PC-3 (cell line): ENCODE results near the gene TTC1. TPM values are rescaled to one million over a fixed set of nuclear protein-coding genes. Genes with fewer than 3 reads are reported as not detected.

ENCODE experiments used
- ATAC-seq: fragments of 200-7000 bp; cut with Tn5 transposase; 2 replicates; pipeline ENCODE4 v1.9.1; 2020; ENCODE audit warnings: mild to moderate bottlenecking, moderate library complexity
- BruUV-seq: library from RNA; stranded (reverse); fragments of 400-500 nt; replicated peaks from 2 replicates; lab custom pipeline; 2021; lab: Mats Ljungman, UMichigan
- CTCF ChIA-PET: fragments of 300-600 bp; sonication (Branson Sonifier 250); formaldehyde crosslinking; loops from one replicate; lab custom pipeline; 2022; ENCODE audit warnings: antibody characterized with exemption; lab: Charles Lee
- POLR2A ChIA-PET: fragments of 300-600 bp; sonication (Branson Sonifier 250); formaldehyde crosslinking; loops from one replicate; lab custom pipeline; 2022; ENCODE audit warnings: antibody characterized with exemption; ENCODE audit not compliant: unreplicated experiment; lab: Charles Lee
- DNase-seq: peaks from one replicate; pipeline ENCODE4 v3.0.0-alpha.2; 2015
- H2AFZ ChIP-seq: fragments of 300-600 bp; sonication (generic); 2 replicates; pipeline ENCODE4 v1.6.0; 2016; ENCODE audit warnings: antibody characterized with exemption, low read length
- H3F3A ChIP-seq: fragments of 300-600 bp; sonication (generic); one replicate; pipeline ENCODE4 v1.6.0; 2017; ENCODE audit warnings: antibody characterized with exemption, low read length, control low read depth, mild to moderate bottlenecking; ENCODE audit not compliant: unreplicated experiment
- H3K27ac ChIP-seq: fragments of 300-600 bp; sonication (generic); 2 replicates; pipeline ENCODE4 v1.5.1; 2016; ENCODE audit warnings: mild to moderate bottlenecking, low read length
- H3K27me3 ChIP-seq: fragments of 300-600 bp; sonication (generic); 2 replicates; pipeline ENCODE4 v1.6.1; 2016; ENCODE audit warnings: low read length, mixed read lengths
- H3K36me3 ChIP-seq: fragments of 300-600 bp; sonication (generic); 2 replicates; pipeline ENCODE4 v1.6.1; 2016; ENCODE audit warnings: low read depth, mixed run types, low read length, mixed read lengths
- H3K4me1 ChIP-seq: fragments of 300-600 bp; sonication (generic); 2 replicates; pipeline ENCODE4 v1.5.1; 2016; ENCODE audit warnings: low read length; ENCODE audit not compliant: insufficient read depth
- H3K4me2 ChIP-seq: fragments of 300-600 bp; sonication (generic); 2 replicates; pipeline ENCODE4 v1.6.0; 2016; ENCODE audit warnings: low read length
- H3K4me3 ChIP-seq: fragments of 300-600 bp; sonication (generic); 2 replicates; pipeline ENCODE4 v1.5.1; 2016; ENCODE audit warnings: mild to moderate bottlenecking, low read length, mixed read lengths
- H3K79me2 ChIP-seq: fragments of 300-600 bp; sonication (generic); 2 replicates; pipeline ENCODE4 v1.6.1; 2017; ENCODE audit warnings: low read length, mixed read lengths
- H3K9ac ChIP-seq: fragments of 300-600 bp; sonication (generic); 2 replicates; pipeline ENCODE4 v1.6.0; 2016; ENCODE audit warnings: mild to moderate bottlenecking, low read length
- H3K9me2 ChIP-seq: fragments of 300-600 bp; sonication (generic); replicated peaks from 2 replicates; pipeline ENCODE4 v1.6.1; 2016; ENCODE audit warnings: mixed run types, low read length, mixed read lengths
- H3K9me3 ChIP-seq: fragments of 300-600 bp; sonication (generic); 2 replicates; pipeline ENCODE4 v1.6.1; 2016; ENCODE audit warnings: low read length, mixed read lengths
- H4K20me1 ChIP-seq: fragments of 300-600 bp; sonication (generic); 2 replicates; pipeline ENCODE4 v1.6.1; 2016; ENCODE audit warnings: low read length, mixed read lengths
- CTCF ChIP-seq: fragments of 300-600 bp; sonication (generic); conservative IDR thresholded peaks from 2 replicates; pipeline ENCODE4 v1.5.1; 2017; ENCODE audit warnings: antibody characterized with exemption, low read depth, mild to moderate bottlenecking, low read length
- EZH2 ChIP-seq: fragments of 300-600 bp; sonication (generic); IDR thresholded peaks from one replicate; pipeline ENCODE4 v1.6.1; 2017; ENCODE audit warnings: antibody characterized with exemption, mild to moderate bottlenecking, low read length; ENCODE audit not compliant: unreplicated experiment
- EZH2phosphoT487 ChIP-seq: fragments of 300-600 bp; sonication (generic); IDR thresholded peaks from 2 replicates; pipeline ENCODE4 v1.6.1; 2018; ENCODE audit warnings: mild to moderate bottlenecking, antibody characterized with exemption, low read length, borderline replicate concordance
- intact Hi-C: fragments of 100-400 bp; cut with micrococcal nuclease; formaldehyde crosslinking; loops from 2 replicates; pipeline ENCODE4 v1.9.0; 2023
- total RNA-seq: library from RNA; depleted of rRNA; stranded (reverse); fragments of >200 nt; gene quantifications from 2 replicates; pipeline ENCODE4 v1.2.3, GENCODE V29; 2014

Gene TTC1
- total RNA-seq, 1 experiment from 2014 or later: 61.4 TPM

- H3K9ac ChIP-seq: no peak overlapping the region
- H4K20me1 ChIP-seq: no peaks in the 10 kb centered on the region
- H2AFZ ChIP-seq: no peak overlapping the region
- H3K4me1 ChIP-seq: peaks cover 15% of the 10 kb centered on the region
- POLR2A ChIA-PET: no interaction called here
- no peak overlapping the region for H3K4me3 ChIP-seq
- CTCF ChIA-PET: no interaction called here
- no peaks in the 10 kb centered on the region for H3K9me2 ChIP-seq
- BruUV-seq: no TSS peak
- DNase-seq (no peak), ATAC-seq (no peak)
- H3K79me2 ChIP-seq: no peaks in the 10 kb centered on the region
- no peaks in the 10 kb centered on the region for H3F3A ChIP-seq
- H3K27me3 ChIP-seq: no peaks in the 10 kb centered on the region
- H3K4me2 ChIP-seq: no peak overlapping the region
- intact Hi-C loops: no loop called here
- no peak for TF ChIP-seq EZH2phosphoT487
- TF ChIP-seq EZH2: no peak
- TF ChIP-seq CTCF: no peak
- no peak overlapping the region for H3K27ac ChIP-seq
- H3K9me3 ChIP-seq: no peaks in the 10 kb centered on the region
- peaks cover 33% of the 10 kb centered on the region; the same call in 1 of the 2 replicates for H3K36me3 ChIP-seq
These were observed 40.2 kb downstream of the TTC1 start for GRCh38 chr5:160049099-160049498.

DNA sequence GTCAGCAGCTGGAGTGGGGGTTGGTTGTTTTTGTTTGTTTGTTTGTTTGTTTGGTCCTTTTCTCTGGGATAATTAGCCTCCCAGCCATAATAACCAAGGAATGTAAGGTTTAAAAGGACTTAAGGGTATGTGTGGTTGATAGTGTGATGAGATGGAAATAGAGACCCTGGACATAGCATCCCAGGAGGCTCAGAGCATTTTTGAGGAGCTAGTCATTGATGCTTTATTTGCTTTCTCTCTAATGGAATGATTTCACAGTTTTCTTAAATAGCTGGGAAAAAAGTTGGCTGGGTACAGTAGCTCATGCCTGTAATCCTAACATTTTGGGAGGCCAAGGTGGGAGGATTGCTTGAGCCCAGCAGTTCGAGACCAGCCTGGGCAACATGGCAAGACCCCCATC, 45.1 kb downstream of the TTC1 start:
- intact Hi-C loops: no loop called here
- peaks cover 17% of the 10 kb centered on the region for H3K4me1 ChIP-seq
- peak overlapping the region; percentile 22; the same call in 1 of the 2 replicates for H3K27ac ChIP-seq
- H3K27me3 ChIP-seq: no peaks in the 10 kb centered on the region
- CTCF ChIA-PET: interaction anchor here (0.7 to 1.3 kb wide), 2 partner anchors 32 to 65 kb away, joined by 3 to 6 read pairs; partner anchors contain the start of gene PWWP2A
- peak; percentile 71 for ATAC-seq
- no peak overlapping the region for H3K4me2 ChIP-seq
- H3K4me3 ChIP-seq: no peak overlapping the region
- no peak overlapping the region for H3K9ac ChIP-seq
- H3F3A ChIP-seq: no peaks in the 10 kb centered on the region
- DNase-seq: peak; percentile 33
- H3K36me3 ChIP-seq: peaks cover 52% of the 10 kb centered on the region; the same call in 1 of the 2 replicates
- no peaks in the 10 kb centered on the region for H3K79me2 ChIP-seq
- no TSS peak for BruUV-seq
- POLR2A ChIA-PET: no interaction called here
- H3K9me3 ChIP-seq: no peaks in the 10 kb centered on the region
- H4K20me1 ChIP-seq: no peaks in the 10 kb centered on the region
- H3K9me2 ChIP-seq: no peaks in the 10 kb centered on the region
- TF ChIP-seq EZH2phosphoT487 (no peak), EZH2 (no peak), CTCF (no peak)
- H2AFZ ChIP-seq: no peak overlapping the region

GRCh38 chr5:160054831-160055230, 45.9 kb downstream of the TTC1 start:
- Histone ChIP-seq H2AFZ (no peak overlapping the region), H4K20me1 (no peaks in the 10 kb centered on the region), H3K9ac (no peak overlapping the region), H3K27ac (0 out of 2 replicates have a peak overlapping the region, but pooled peaks have one; percentile 22), H3F3A (no peaks in the 10 kb centered on the region), H3K4me1 (peaks cover 17% of the 10 kb centered on the region), H3K79me2 (no peaks in the 10 kb centered on the region), H3K4me2 (no peak overlapping the region), H3K27me3 (no peaks in the 10 kb centered on the region), H3K9me3 (no peaks in the 10 kb centered on the region), H3K9me2 (no peaks in the 10 kb centered on the region), H3K4me3 (no peak overlapping the region), H3K36me3 (peaks cover 57% of the 10 kb centered on the region)
- POLR2A ChIA-PET: interaction anchor here (0.6 kb wide), 1 partner anchor 435 kb away, joined by 3 read pairs; no protein-coding TSS in a partner anchor
- intact Hi-C loops: no loop called here
- CTCF ChIA-PET: interaction anchor here (0.7 to 1.3 kb wide), 2 partner anchors 33 to 64 kb away, joined by 3 to 6 read pairs; partner anchors contain the start of gene PWWP2A
- DNase-seq: peak; percentile 66
- BruUV-seq: no TSS peak
- TF ChIP-seq EZH2phosphoT487 (no peak), CTCF (no peak), EZH2 (no peak)
- ATAC-seq: peak; percentile 98
